ENCODE results near the gene SLC4A5.

SLC4A5 gene

GRCh38 chr2:74325815-74326214 lies 17.4 kb downstream of the SLC4A5 start:
- TF ChIP-seq, protein P1, sequence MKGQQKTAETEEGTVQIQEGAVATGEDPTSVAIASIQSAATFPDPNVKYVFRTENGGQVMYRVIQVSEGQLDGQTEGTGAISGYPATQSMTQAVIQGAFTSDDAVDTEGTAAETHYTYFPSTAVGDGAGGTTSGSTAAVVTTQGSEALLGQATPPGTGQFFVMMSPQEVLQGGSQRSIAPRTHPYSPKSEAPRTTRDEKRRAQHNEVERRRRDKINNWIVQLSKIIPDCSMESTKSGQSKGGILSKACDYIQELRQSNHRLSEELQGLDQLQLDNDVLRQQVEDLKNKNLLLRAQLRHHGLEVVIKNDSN (IDR thresholded peaks at IDR 0.05), result no peak
- no peak for TF ChIP-seq TEAD4 (IDR thresholded peaks at IDR 0.05)
- no peak for TF ChIP-seq YY1 (IDR thresholded peaks at IDR 0.05; ENCODE audit: low read depth)
- no peak for TF ChIP-seq NFIC (IDR thresholded peaks at IDR 0.05)
- no peak for TF ChIP-seq REST (IDR thresholded peaks at IDR 0.05; ENCODE audit: low read depth)
- no peak for TF ChIP-seq FOXM1 (IDR thresholded peaks at IDR 0.05; ENCODE audit: borderline replicate concordance, low read depth)
- no peak for TF ChIP-seq MAX (IDR thresholded peaks at IDR 0.05)
- TF ChIP-seq TCF12 (IDR thresholded peaks at IDR 0.05; ENCODE audit: low read depth), result no peak
- no peak for TF ChIP-seq RAD21 (IDR thresholded peaks at IDR 0.05; ENCODE audit: low read depth)
- no peak for TF ChIP-seq EGR1 (IDR thresholded peaks at IDR 0.05)
- no peak for TF ChIP-seq CEBPB (IDR thresholded peaks at IDR 0.05)
- no peak for TF ChIP-seq EP300 (IDR thresholded peaks at IDR 0.05; ENCODE audit: borderline replicate concordance)
- no peak for TF ChIP-seq ZBTB7A (IDR thresholded peaks at IDR 0.05; ENCODE audit: low read depth)
- TF ChIP-seq TAF1 (IDR thresholded peaks at IDR 0.05; ENCODE audit: low read depth), result no peak
- no peak for TF ChIP-seq CREB1 (IDR thresholded peaks at IDR 0.05; ENCODE audit: low read depth)

- TF ChIP-seq RAD21 (IDR thresholded peaks at IDR 0.05; ENCODE audit: low read depth), result no peak
- TF ChIP-seq, protein P1 (IDR thresholded peaks at IDR 0.05), result peak; percentile 54
These were observed 21.5 kb downstream of the SLC4A5 start for GRCh38 chr2:74321737-74322136.

- TF ChIP-seq ZBTB7A (IDR thresholded peaks at IDR 0.05; ENCODE audit: low read depth) (no peak), NFIC (IDR thresholded peaks at IDR 0.05) (no peak), EGR1 (IDR thresholded peaks at IDR 0.05) (no peak), CREB1 (IDR thresholded peaks at IDR 0.05; ENCODE audit: low read depth) (no peak), FOXM1 (IDR thresholded peaks at IDR 0.05; ENCODE audit: borderline replicate concordance, low read depth) (no peak), RAD21 (IDR thresholded peaks at IDR 0.05; ENCODE audit: low read depth) (no peak), YY1 (IDR thresholded peaks at IDR 0.05; ENCODE audit: low read depth) (no peak), CEBPB (IDR thresholded peaks at IDR 0.05) (no peak), TAF1 (IDR thresholded peaks at IDR 0.05; ENCODE audit: low read depth) (no peak)
These were observed 25.5 kb downstream of the SLC4A5 start for GRCh38 chr2:74317701-74318100.

DNA sequence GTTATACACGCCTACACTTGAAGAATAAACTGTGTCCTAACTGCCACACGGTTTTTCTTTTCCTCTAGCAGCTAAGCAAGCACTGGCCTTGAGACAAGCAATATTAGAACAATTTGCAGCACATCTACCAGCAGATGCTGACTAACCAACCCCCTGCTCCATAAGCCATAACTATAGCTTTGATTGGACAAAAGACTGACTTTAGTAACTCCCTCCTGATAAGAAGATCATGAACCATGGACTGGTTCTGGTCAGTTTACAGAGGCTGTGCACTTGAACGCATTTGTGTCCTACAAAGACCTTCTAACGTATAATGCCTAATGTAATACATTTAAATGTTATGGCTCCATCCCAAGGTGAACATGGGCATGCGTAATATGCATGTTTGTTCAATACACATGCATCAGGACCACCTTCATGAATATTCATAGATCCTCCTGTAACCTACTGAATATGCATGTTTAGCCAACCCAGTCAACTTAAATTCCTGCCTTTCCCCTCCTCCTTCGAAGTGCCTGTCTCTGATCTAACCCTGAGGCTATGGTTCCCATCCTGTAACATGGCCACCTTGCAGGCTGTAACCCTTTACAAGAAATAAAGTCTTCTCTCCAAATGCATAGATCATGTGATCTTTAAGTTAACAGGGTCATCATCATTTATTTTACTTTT lies 26.5 kb downstream of the SLC4A5 start:
- TF ChIP-seq TEAD4 (IDR thresholded peaks at IDR 0.05) (no peak), ZBTB7A (IDR thresholded peaks at IDR 0.05; ENCODE audit: low read depth) (no peak), YY1 (IDR thresholded peaks at IDR 0.05; ENCODE audit: low read depth) (no peak), TAF1 (IDR thresholded peaks at IDR 0.05; ENCODE audit: low read depth) (no peak), EP300 (IDR thresholded peaks at IDR 0.05; ENCODE audit: borderline replicate concordance) (no peak), RAD21 (IDR thresholded peaks at IDR 0.05; ENCODE audit: low read depth) (no peak), MAX (IDR thresholded peaks at IDR 0.05) (no peak), EGR1 (IDR thresholded peaks at IDR 0.05) (no peak), FOXM1 (IDR thresholded peaks at IDR 0.05; ENCODE audit: borderline replicate concordance, low read depth) (no peak), TCF12 (IDR thresholded peaks at IDR 0.05; ENCODE audit: low read depth) (no peak)

DNA sequence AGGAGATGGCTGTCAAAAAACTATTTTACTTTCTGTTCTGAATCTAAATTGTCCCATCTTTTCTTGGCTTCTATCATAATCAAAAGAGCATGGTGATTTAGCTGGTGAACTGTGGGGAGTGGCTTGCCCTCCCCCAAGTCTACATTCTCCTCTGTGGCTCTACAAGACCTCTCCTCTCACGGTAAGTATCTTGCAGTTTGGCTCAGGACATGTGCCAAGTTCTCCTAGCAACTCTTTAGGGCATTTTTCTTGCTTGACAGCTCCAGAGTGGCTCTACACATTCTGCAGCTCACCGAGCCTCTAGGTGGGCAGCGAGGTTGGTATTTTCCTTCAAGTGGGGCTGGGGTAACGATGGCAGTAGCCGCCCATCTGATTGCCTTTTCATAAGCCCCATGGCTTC lies 29.1 kb downstream of the SLC4A5 start:
- TF ChIP-seq EP300 (IDR thresholded peaks at IDR 0.05; ENCODE audit: borderline replicate concordance), result no peak
- TF ChIP-seq YY1 (IDR thresholded peaks at IDR 0.05; ENCODE audit: low read depth), result no peak
- no peak for TF ChIP-seq ZBTB7A (IDR thresholded peaks at IDR 0.05; ENCODE audit: low read depth)
- no peak for TF ChIP-seq TEAD4 (IDR thresholded peaks at IDR 0.05)
- no peak for TF ChIP-seq CREB1 (IDR thresholded peaks at IDR 0.05; ENCODE audit: low read depth)
- no peak for TF ChIP-seq MAX (IDR thresholded peaks at IDR 0.05)

DNA sequence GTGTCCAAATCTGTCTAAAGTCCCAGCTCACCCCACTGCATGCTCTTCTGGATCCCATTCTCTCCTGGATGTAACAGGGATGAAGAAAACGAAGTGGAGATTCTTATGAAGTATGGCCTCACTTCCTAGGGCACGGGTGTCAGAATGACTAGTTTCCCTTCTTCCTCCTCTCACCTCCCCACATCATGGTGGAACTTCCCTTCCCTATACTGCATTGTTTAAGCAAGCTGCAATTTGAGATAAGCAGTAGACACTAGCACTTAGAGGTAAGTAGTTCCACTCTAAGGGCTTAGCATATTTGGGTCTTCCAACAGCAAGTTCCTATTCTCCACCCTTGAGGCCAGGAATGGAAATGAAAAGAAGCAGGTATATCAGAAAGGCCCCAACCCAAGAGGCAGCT lies 29.7 kb downstream of the SLC4A5 start:
- no peak for TF ChIP-seq CREB1 (IDR thresholded peaks at IDR 0.05; ENCODE audit: low read depth)
- TF ChIP-seq FOXM1 (IDR thresholded peaks at IDR 0.05; ENCODE audit: borderline replicate concordance, low read depth), result no peak
- no peak for TF ChIP-seq MAX (IDR thresholded peaks at IDR 0.05)
- TF ChIP-seq TEAD4 (IDR thresholded peaks at IDR 0.05), result no peak
- no peak for TF ChIP-seq NFIC (IDR thresholded peaks at IDR 0.05)
- no peak for TF ChIP-seq YY1 (IDR thresholded peaks at IDR 0.05; ENCODE audit: low read depth)
- TF ChIP-seq CEBPB (IDR thresholded peaks at IDR 0.05), result no peak
- TF ChIP-seq REST (IDR thresholded peaks at IDR 0.05; ENCODE audit: low read depth), result no peak
- TF ChIP-seq, protein P1 (IDR thresholded peaks at IDR 0.05), result no peak
